Measurements from ENCODE around the gene SERPINE3. TPM values are rescaled to one million over a fixed set of nuclear protein-coding genes. Genes with fewer than 3 reads are reported as not detected.

Gene SERPINE3
- total RNA-seq, 1 experiment from 2014 or later, result not detected

- peaks cover 59% of the 10 kb centered on the region for H3K36me3 Mint-ChIP-seq (ENCODE audit: insufficient read depth, unreplicated experiment)
- H3K4me1 Mint-ChIP-seq (ENCODE audit: insufficient read depth, unreplicated experiment), result peaks cover 6% of the 10 kb centered on the region
- BruUV-seq (replicated peaks), result no TSS peak
- ChIA-PET POLR2A (no interaction called here), CTCF (interaction anchor here (0.6 kb wide), 1 partner anchor 9 kb away, joined by 3 read pairs; no protein-coding TSS in a partner anchor)
- DNase-seq (ENCODE audit: unreplicated experiment), result no peak
- no peak overlapping the region for H3K4me3 Mint-ChIP-seq (ENCODE audit: unreplicated experiment)
- H3K27me3 Mint-ChIP-seq (ENCODE audit: insufficient read depth, unreplicated experiment), result no peaks in the 10 kb centered on the region
- no peak for TF ChIP-seq CTCF (IDR thresholded peaks at IDR 0.05; ENCODE audit: unreplicated experiment)
- peaks cover 8% of the 10 kb centered on the region for H3K9me3 Mint-ChIP-seq (ENCODE audit: unreplicated experiment)
- H3K27ac Mint-ChIP-seq (ENCODE audit: low read depth, unreplicated experiment), result no peak overlapping the region
- intact Hi-C loops (cut with micrococcal nuclease), result loop anchor here (5.0 kb wide), 1 partner anchor 600 kb away; the partner anchor contains the start of genes ALG11 and ATP7B
Observed at GRCh38 chr13:51412431-51412830, 72.9 kb downstream of the SERPINE3 start.

Small RNA genes within 50 kb of the gene (microRNA-seq; reads per million reads assigned to microRNA genes)
- not detected for gene MIR5693

Other genes with a start within 250 kb of the SERPINE3 start
- not detected in 2 replicates for gene C13orf42, start 228.4 kb upstream of the SERPINE3 start, total RNA-seq (2022)
- 0.12 and 0.15 TPM in 2 replicates for gene FAM124A, start 117.3 kb upstream of the SERPINE3 start, total RNA-seq (2022)
- 74.2 and 78.5 TPM in 2 replicates for gene INTS6, start 113.3 kb downstream of the SERPINE3 start, total RNA-seq (2022)
- gene WDFY2, start 244.8 kb downstream of the SERPINE3 start, total RNA-seq (2022), result 46.7 and 56.2 TPM in 2 replicates